CD4-positive, alpha-beta memory T cell (primary cell): ENCODE results near the gene KAT8. TPM values are rescaled to one million over a fixed set of nuclear protein-coding genes. Genes with fewer than 3 reads are reported as not detected.

Experiments
- CTCF ChIA-PET: fragments of 350-600 bp; sonication (Branson Sonifier 250); formaldehyde crosslinking; loops from one replicate; lab custom pipeline; 2021; ENCODE audit warnings: inconsistent platforms; ENCODE audit not compliant: partially characterized antibody; lab: Charles Lee
- POLR2A ChIA-PET: fragments of 350-600 bp; sonication (Branson Sonifier 250); formaldehyde crosslinking; loops from one replicate; lab custom pipeline; 2021; ENCODE audit not compliant: partially characterized antibody; lab: Charles Lee
- DNase-seq, 5 donors: peaks; one replicate each; pipeline versions ENCODE4 v3.0.0 to v3.0.0-alpha.2; 2020 to 2022; ENCODE audit warnings: mixed read lengths in 1 of 5
- H3K27ac ChIP-seq: one replicate; pipeline ENCODE4 v1.7.0; 2013; ENCODE audit warnings: low read depth, low read length
- H3K27me3 ChIP-seq: 2 replicates; pipeline ENCODE4 v1.7.0; 2013; ENCODE audit warnings: mild to moderate bottlenecking, low read length, moderate library complexity; ENCODE audit not compliant: insufficient read depth
- H3K36me3 ChIP-seq: 2 replicates; pipeline ENCODE4 v1.7.0; 2013; ENCODE audit warnings: mild to moderate bottlenecking, low read length, moderate library complexity; ENCODE audit not compliant: insufficient read depth
- H3K4me1 ChIP-seq: 2 replicates; pipeline ENCODE4 v1.7.0; 2013; ENCODE audit warnings: mild to moderate bottlenecking, low read length, moderate library complexity; ENCODE audit not compliant: insufficient read depth
- H3K4me3 ChIP-seq, 2 donors: one replicate each; pipeline ENCODE4 v1.7.0; 2013; ENCODE audit warnings: low read length in 2 of 2, mild to moderate bottlenecking in 1 of 2
- H3K9me3 ChIP-seq, 2 donors: one replicate each; pipeline ENCODE4 v1.7.0; 2013; ENCODE audit warnings: low read length in 2 of 2, control low read depth in 1 of 2; ENCODE audit not compliant: control insufficient read depth in 1 of 2
- H3K27ac Mint-ChIP-seq, 7 donors: one replicate each; pipeline ENCODE4 v1.8.0; 2020 to 2021; ENCODE audit warnings: mixed read lengths in 7 of 7, mild to moderate bottlenecking in 6 of 7, inconsistent platforms in 3 of 7, moderate library complexity in 3 of 7
- H3K27me3 Mint-ChIP-seq, 2 donors: one replicate each; pipeline ENCODE4 v1.8.0; 2020 to 2021; ENCODE audit warnings: mixed read lengths in 2 of 2
- H3K36me3 Mint-ChIP-seq, 2 donors: one replicate each; pipeline ENCODE4 v1.8.0; 2020 to 2021; ENCODE audit warnings: mixed read lengths in 2 of 2, inconsistent platforms in 1 of 2, mild to moderate bottlenecking in 1 of 2
- H3K4me1 Mint-ChIP-seq, 4 donors: one replicate each; pipeline ENCODE4 v1.8.0; 2020 to 2021; ENCODE audit warnings: mixed read lengths in 4 of 4, mild to moderate bottlenecking in 1 of 4
- H3K4me3 Mint-ChIP-seq, 8 donors: one replicate each; pipeline ENCODE4 v1.8.0; 2020 to 2021; ENCODE audit warnings: mixed read lengths in 8 of 8, mild to moderate bottlenecking in 7 of 8, moderate library complexity in 6 of 8, inconsistent platforms in 3 of 8
- H3K9me3 Mint-ChIP-seq, 8 donors: one replicate each; pipeline ENCODE4 v1.8.0; 2020 to 2021; ENCODE audit warnings: mixed read lengths in 8 of 8, mild to moderate bottlenecking in 5 of 8, inconsistent platforms in 3 of 8, moderate library complexity in 1 of 8
- intact Hi-C: fragments of 100-400 bp; cut with micrococcal nuclease; formaldehyde crosslinking; loops from one replicate; pipeline ENCODE4 v1.15.1; 2023
- polyA plus RNA-seq, 2 donors: library from polyadenylated mRNA; unstranded; fragments of 300-500 nt; fragmentation: Illumina TruSeq; gene quantifications; one replicate each; pipeline ENCODE4 v1.2.3, GENCODE V29; 2021
- total RNA-seq, 2 experiments: library from RNA; stranded (reverse); gene quantifications; one replicate each; pipeline ENCODE4 v1.2.3, GENCODE V29; 2021

KAT8 gene
- total and polyA plus RNA-seq, 4 experiments from 2014 or later, result 37.5 to 94.2 (median 79.8) TPM

- CTCF ChIA-PET, result interaction anchor here (0.6 to 8.2 kb wide), 4 partner anchors 21 to 45 kb away, joined by 3 to 56 read pairs (median 5); partner anchors contain the start of genes ZNF646 and ZNF668
- Mint-ChIP-seq H3K4me3 (peak overlapping the region; percentile 83 to 93 (median 89)), H3K4me1 (peaks cover 9 to 19% (median 13%) of the 10 kb centered on the region in 4 donors)
These were observed 1.0 kb downstream of the KAT8 start for GRCh38 chr16:31118223-31119155.

DNA sequence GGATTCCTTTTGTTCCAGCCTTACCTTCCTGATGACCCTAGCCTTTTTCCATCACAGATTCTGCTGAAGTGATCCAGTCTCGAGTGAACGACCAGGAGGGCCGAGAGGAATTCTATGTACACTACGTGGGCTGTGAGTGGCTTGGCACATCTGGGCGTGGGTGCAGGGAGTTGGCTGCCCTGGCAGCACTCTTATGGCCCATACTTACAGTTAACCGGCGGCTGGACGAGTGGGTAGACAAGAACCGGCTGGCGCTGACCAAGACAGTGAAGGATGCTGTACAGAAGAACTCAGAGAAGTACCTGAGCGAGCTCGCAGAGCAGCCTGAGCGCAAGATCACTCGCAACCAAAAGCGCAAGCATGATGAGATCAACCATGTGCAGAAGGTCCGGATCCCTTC, 2.7 kb downstream of the KAT8 start:
- no peak overlapping the region for H3K27ac ChIP-seq
- H3K27me3 Mint-ChIP-seq, result no peaks in the 10 kb centered on the region
- no peaks in the 10 kb centered on the region for H3K9me3 ChIP-seq
- no peak overlapping the region for H3K4me3 ChIP-seq
- H3K9me3 Mint-ChIP-seq, result no peaks in the 10 kb centered on the region
- H3K36me3 ChIP-seq, result peaks cover 35% of the 10 kb centered on the region
- intact Hi-C loops, result no loop called here
- peaks cover 20 to 39% of the 10 kb centered on the region in 2 donors for H3K36me3 Mint-ChIP-seq
- H3K4me3 Mint-ChIP-seq, result no peak overlapping the region
- peaks cover 11% of the 10 kb centered on the region for H3K4me1 ChIP-seq
- ChIA-PET CTCF (interaction anchor here (0.9 to 8.2 kb wide), 3 partner anchors 23 to 136 kb away, joined by 3 to 56 read pairs (median 4); partner anchors contain the start of gene HSD3B7), POLR2A (interaction anchor here (0.7 to 7.9 kb wide), 3 partner anchors 21 to 60 kb away, joined by 3 to 121 read pairs (median 9); partner anchors contain the start of genes FUS, ZNF646 and ZNF668)
- peaks cover 9 to 19% (median 13%) of the 10 kb centered on the region in 4 donors for H3K4me1 Mint-ChIP-seq
- DNase-seq, result no peak
- H3K27ac Mint-ChIP-seq, result peak overlapping the region in 3 of 7 donors; percentile 17 to 88 (median 30)
- H3K27me3 ChIP-seq, result no peaks in the 10 kb centered on the region

More at GRCh38 chr16:31118223-31119155, 1.0 kb downstream of the KAT8 start:
- Histone ChIP-seq H3K27me3 (no peaks in the 10 kb centered on the region), H3K9me3 (no peaks in the 10 kb centered on the region), H3K27ac (peak overlapping the region; percentile 89), H3K4me3 (peak overlapping the region; percentile 63 to 76), H3K4me1 (peaks cover 11% of the 10 kb centered on the region), H3K36me3 (peaks cover 35% of the 10 kb centered on the region)
- POLR2A ChIA-PET, result interaction anchor here (0.9 to 7.9 kb wide), 28 partner anchors 10 to 755 kb away, joined by 3 to 121 read pairs (median 6); partner anchors contain the start of genes ARMC5, BCKDK, FBXL19 and FUS
- Mint-ChIP-seq H3K27ac (peak overlapping the region; percentile 80 to 98 (median 95)), H3K27me3 (no peaks in the 10 kb centered on the region), H3K9me3 (peaks cover 0 to 2% (median 0%) of the 10 kb centered on the region in 8 donors), H3K36me3 (peaks cover 17 to 36% of the 10 kb centered on the region in 2 donors)
- DNase-seq, result no peak
- intact Hi-C loops, result no loop called here

DNA sequence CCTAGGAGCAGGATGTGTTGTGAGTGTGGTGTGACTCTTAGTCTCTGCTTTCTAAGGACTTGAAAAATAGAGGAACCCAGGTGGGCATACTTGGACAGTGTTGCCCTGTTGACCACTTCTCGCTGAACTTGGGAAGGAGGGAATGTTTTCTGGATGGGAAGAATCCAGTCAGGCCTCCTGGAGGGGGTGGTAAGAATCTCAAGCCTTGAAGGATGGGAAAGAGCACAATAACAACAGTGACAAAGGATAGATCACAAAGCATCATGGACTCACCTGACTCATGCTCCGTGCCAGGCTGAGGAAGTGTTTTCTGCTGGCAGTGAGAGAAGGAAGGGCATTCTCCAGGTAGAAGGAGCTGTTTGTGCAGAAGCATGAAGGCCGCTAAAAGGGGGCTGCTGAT, 8.4 kb downstream of the KAT8 start:
- peaks cover 0 to 5% (median 0%) of the 10 kb centered on the region in 4 donors for H3K4me1 Mint-ChIP-seq
- H3K27ac Mint-ChIP-seq, result peak overlapping the region in 2 of 7 donors; percentile 48 to 75
- no peaks in the 10 kb centered on the region for H3K27me3 ChIP-seq
- no peak overlapping the region for H3K4me3 Mint-ChIP-seq
- peaks cover 41% of the 10 kb centered on the region for H3K36me3 ChIP-seq
- intact Hi-C loops, result no loop called here
- no peaks in the 10 kb centered on the region for H3K27me3 Mint-ChIP-seq
- DNase-seq, result no peak
- no peaks in the 10 kb centered on the region for H3K9me3 Mint-ChIP-seq
- ChIA-PET POLR2A (interaction anchor here (1.3 to 2.4 kb wide), 2 partner anchors 9 to 16 kb away, joined by 3 to 11 read pairs; partner anchors contain the start of gene KAT8), CTCF (interaction anchor here (1.8 kb wide), 1 partner anchor 16 kb away, joined by 4 read pairs; no protein-coding TSS in a partner anchor)
- no peaks in the 10 kb centered on the region for H3K9me3 ChIP-seq
- no peak overlapping the region for H3K27ac ChIP-seq
- H3K4me1 ChIP-seq, result no peaks in the 10 kb centered on the region
- peaks cover 36 to 48% of the 10 kb centered on the region in 2 donors for H3K36me3 Mint-ChIP-seq
- H3K4me3 ChIP-seq, result no peak overlapping the region

- H3K4me1 Mint-ChIP-seq, result peaks cover 0 to 5% (median 0%) of the 10 kb centered on the region in 4 donors
- intact Hi-C loops, result no loop called here
- CTCF ChIA-PET, result interaction anchor here (0.5 to 1.8 kb wide), 2 partner anchors 15 to 292 kb away, joined by 3 to 4 read pairs; no protein-coding TSS in a partner anchor
- Histone ChIP-seq H3K27me3 (no peaks in the 10 kb centered on the region), H3K36me3 (peaks cover 32% of the 10 kb centered on the region), H3K9me3 (no peaks in the 10 kb centered on the region), H3K4me3 (no peak overlapping the region), H3K27ac (no peak overlapping the region), H3K4me1 (no peaks in the 10 kb centered on the region)
- no peak for DNase-seq
- no peaks in the 10 kb centered on the region for H3K27me3 Mint-ChIP-seq
- H3K4me3 Mint-ChIP-seq, result no peak overlapping the region
- H3K27ac Mint-ChIP-seq, result no peak overlapping the region
- H3K36me3 Mint-ChIP-seq, result peaks cover 27 to 44% of the 10 kb centered on the region in 2 donors
- no peaks in the 10 kb centered on the region for H3K9me3 Mint-ChIP-seq
- POLR2A ChIA-PET, result interaction anchor here (0.8 to 1.3 kb wide), 2 partner anchors 10 to 41 kb away, joined by 3 read pairs; partner anchors contain the start of gene KAT8
These were observed 9.7 kb downstream of the KAT8 start for GRCh38 chr16:31127182-31127581.

DNA sequence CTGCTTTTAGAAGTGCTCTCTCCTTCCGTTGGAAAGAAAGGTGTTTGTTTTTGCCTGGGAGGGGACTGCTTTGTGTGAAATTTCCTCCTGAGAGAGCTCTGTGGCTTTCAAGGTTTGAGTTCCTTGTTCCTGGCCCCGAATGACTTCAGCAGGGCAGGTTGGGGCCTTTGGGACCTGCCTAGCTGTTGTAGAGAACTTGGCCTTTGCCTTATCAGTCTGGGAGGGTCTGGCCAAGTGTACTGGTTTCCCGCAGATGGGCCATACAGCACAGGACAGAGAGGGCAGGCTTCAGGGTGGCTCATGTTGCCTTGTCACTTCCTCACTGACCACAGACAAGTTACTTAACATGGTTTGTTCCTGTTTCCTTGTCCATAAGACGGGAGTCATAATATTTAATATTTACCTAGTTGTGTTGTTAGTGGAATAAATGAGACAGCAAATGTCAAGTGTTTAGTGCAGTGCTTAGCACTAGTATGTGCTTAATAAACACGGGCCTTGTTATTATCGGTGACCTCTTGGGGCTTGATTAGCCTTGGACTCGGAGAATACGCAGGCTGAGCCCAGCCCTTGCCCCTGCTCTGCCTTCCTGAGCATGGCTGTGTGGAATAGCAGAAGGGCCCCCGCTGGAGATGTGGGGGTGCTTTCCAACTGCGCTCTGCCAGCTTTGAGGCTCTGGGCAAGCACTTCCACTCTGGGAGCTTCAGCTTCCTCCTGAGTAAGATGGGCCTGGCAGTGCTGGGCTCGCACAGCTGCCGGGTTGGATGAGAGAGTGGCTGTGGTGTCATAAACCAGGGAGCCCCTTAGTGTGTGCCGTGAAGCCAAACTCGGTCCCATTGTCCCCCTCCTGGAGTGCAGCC, 11.5 kb downstream of the KAT8 start:
- H3K9me3 Mint-ChIP-seq, result no peaks in the 10 kb centered on the region
- H3K27ac ChIP-seq, result no peak overlapping the region
- peak overlapping the region in 3 of 7 donors; percentile 17 to 57 (median 46) for H3K27ac Mint-ChIP-seq
- no peaks in the 10 kb centered on the region for H3K4me1 ChIP-seq
- peaks cover 0 to 5% (median 0%) of the 10 kb centered on the region in 4 donors for H3K4me1 Mint-ChIP-seq
- H3K4me3 ChIP-seq, result no peak overlapping the region
- H3K36me3 Mint-ChIP-seq, result peaks cover 25 to 50% of the 10 kb centered on the region in 2 donors
- DNase-seq, result no peak
- H3K27me3 ChIP-seq, result no peaks in the 10 kb centered on the region
- ChIA-PET POLR2A (interaction anchor here (1.1 to 1.8 kb wide), 4 partner anchors 10 to 14 kb away, joined by 3 to 8 read pairs (median 3); partner anchors contain the start of gene KAT8), CTCF (interaction anchor here (0.5 to 1.5 kb wide), 3 partner anchors 14 to 100 kb away, joined by 3 to 5 read pairs (median 4); partner anchors contain the start of gene BCKDK)
- H3K9me3 ChIP-seq, result no peaks in the 10 kb centered on the region
- H3K36me3 ChIP-seq, result peaks cover 31% of the 10 kb centered on the region
- intact Hi-C loops, result no loop called here
- no peak overlapping the region for H3K4me3 Mint-ChIP-seq
- H3K27me3 Mint-ChIP-seq, result no peaks in the 10 kb centered on the region

DNA sequence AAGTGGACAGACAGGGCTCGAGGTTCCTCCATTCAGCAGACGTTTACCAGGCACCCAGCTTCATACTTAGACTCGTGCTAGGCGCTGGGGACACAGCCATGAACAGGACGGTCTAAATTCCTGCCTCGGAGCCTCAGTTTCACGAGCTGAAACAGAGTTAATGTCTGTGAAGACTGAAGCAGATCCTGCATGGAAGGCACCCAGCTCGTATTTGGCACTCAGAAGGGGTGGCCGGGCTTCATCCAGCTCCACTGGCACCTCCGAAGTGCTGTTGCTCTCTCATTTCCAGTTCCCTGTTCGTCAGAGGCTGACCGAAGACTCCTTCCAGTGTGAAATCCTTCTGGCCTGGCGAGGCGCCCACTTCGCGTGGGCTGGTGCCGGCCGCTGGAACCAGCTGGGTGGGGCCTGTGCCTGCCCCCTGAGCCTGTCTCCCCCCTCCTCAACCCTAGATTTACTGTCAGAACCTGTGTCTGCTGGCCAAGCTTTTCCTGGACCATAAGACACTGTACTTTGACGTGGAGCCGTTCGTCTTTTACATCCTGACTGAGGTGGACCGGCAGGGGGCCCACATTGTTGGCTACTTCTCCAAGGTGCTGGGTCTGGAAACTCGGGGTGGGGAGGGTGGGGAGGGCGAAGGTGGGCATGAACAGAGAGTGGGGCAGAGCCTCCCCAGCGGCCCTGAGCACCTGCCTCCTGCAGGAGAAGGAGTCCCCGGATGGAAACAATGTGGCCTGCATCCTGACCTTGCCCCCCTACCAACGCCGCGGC, 12.3 kb downstream of the KAT8 start:
- Histone ChIP-seq H3K36me3 (peaks cover 31% of the 10 kb centered on the region), H3K4me3 (no peak overlapping the region), H3K9me3 (no peaks in the 10 kb centered on the region), H3K4me1 (no peaks in the 10 kb centered on the region), H3K27ac (no peak overlapping the region), H3K27me3 (no peaks in the 10 kb centered on the region)
- Mint-ChIP-seq H3K27ac (no peak overlapping the region), H3K9me3 (no peaks in the 10 kb centered on the region), H3K4me1 (peaks cover 0 to 5% (median 0%) of the 10 kb centered on the region in 4 donors), H3K27me3 (no peaks in the 10 kb centered on the region), H3K4me3 (no peak overlapping the region), H3K36me3 (peaks cover 25 to 49% of the 10 kb centered on the region in 2 donors)
- intact Hi-C loops, result no loop called here
- POLR2A ChIA-PET, result interaction anchor here (0.6 to 1.8 kb wide), 4 partner anchors 11 to 202 kb away, joined by 3 to 8 read pairs (median 3); partner anchors contain the start of gene KAT8
- DNase-seq, result no peak
- CTCF ChIA-PET, result interaction anchor here (0.9 to 1.5 kb wide), 2 partner anchors 13 to 22 kb away, joined by 3 to 4 read pairs; partner anchors contain the start of gene BCKDK
